ENCODE measurements around the gene ZNF320. TPM values are rescaled to one million over a fixed set of nuclear protein-coding genes. Genes with fewer than 3 reads are reported as not detected.
"Not testable (repeated sequence)": the region's sequence is repeated elsewhere in the genome, so short reads cannot be mapped to it uniquely, and the experiment has no call there.

The ZNF320 gene
- polyA plus RNA-seq (2012; ENCODE audit: insufficient read depth, insufficient read length, low read depth): 9.9 TPM

DNA sequence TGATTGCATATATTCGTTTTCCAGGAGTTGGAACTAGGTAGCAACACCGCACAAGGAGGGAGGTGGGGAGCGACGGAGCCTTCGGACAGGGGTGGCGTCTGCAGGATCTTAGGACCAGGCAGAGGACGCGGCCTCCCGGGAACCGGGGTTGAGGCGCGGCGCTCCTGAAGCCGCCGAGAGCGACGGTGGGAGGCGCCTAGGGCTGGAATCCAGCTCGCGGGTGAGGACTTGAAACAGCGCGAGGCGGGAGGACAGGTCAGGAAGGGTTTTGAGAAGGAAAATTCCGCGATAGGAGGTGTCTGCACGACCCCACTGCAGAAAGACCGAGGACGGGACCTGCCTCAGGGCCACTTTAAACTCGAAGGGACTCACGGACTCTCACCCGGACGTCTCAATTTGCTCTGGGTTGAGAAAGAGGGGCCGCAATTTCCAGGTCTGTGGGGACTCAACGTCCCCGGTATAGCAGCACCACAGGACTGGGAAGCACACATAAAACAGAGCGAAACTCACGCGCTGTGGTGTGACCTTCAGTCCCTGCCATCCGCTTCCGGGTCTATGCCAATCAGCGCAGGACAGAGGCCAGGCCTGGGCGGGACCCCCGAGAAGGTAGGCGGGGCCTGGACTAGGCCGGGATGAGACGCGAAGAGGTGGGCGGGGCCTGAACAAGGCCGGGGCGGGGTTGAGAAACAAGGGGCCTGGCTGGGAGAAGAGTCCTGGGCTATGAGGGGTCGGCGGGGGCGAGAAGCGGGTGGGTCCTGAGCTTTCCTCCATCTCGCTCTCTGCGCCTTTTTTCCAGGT lies at the start of gene ZNF320:
Gene ZNF320 (minus strand): TSS at position 498 of the 798 bp plus-strand sequence. CDS start 7,380 bp downstream, outside the sequence.
- Histone ChIP-seq H3K4me1 (no peaks in the 10 kb centered on the region), H3K4me3 (ENCODE audit: low read depth, low read length) (peak within 1 kb of the TSS; percentile 93), H3K36me3 (peaks cover 11% of the 10 kb centered on the region), H3K9me3 (no peaks in the 10 kb centered on the region), H3K27me3 (no peaks in the 10 kb centered on the region)
- DNase-seq: peak; percentile 97
- TF ChIP-seq, protein P1, sequence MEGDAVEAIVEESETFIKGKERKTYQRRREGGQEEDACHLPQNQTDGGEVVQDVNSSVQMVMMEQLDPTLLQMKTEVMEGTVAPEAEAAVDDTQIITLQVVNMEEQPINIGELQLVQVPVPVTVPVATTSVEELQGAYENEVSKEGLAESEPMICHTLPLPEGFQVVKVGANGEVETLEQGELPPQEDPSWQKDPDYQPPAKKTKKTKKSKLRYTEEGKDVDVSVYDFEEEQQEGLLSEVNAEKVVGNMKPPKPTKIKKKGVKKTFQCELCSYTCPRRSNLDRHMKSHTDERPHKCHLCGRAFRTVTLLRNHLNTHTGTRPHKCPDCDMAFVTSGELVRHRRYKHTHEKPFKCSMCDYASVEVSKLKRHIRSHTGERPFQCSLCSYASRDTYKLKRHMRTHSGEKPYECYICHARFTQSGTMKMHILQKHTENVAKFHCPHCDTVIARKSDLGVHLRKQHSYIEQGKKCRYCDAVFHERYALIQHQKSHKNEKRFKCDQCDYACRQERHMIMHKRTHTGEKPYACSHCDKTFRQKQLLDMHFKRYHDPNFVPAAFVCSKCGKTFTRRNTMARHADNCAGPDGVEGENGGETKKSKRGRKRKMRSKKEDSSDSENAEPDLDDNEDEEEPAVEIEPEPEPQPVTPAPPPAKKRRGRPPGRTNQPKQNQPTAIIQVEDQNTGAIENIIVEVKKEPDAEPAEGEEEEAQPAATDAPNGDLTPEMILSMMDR (IDR thresholded peaks at IDR 0.05; ENCODE audit: low read depth, low read length): no peak

DNA sequence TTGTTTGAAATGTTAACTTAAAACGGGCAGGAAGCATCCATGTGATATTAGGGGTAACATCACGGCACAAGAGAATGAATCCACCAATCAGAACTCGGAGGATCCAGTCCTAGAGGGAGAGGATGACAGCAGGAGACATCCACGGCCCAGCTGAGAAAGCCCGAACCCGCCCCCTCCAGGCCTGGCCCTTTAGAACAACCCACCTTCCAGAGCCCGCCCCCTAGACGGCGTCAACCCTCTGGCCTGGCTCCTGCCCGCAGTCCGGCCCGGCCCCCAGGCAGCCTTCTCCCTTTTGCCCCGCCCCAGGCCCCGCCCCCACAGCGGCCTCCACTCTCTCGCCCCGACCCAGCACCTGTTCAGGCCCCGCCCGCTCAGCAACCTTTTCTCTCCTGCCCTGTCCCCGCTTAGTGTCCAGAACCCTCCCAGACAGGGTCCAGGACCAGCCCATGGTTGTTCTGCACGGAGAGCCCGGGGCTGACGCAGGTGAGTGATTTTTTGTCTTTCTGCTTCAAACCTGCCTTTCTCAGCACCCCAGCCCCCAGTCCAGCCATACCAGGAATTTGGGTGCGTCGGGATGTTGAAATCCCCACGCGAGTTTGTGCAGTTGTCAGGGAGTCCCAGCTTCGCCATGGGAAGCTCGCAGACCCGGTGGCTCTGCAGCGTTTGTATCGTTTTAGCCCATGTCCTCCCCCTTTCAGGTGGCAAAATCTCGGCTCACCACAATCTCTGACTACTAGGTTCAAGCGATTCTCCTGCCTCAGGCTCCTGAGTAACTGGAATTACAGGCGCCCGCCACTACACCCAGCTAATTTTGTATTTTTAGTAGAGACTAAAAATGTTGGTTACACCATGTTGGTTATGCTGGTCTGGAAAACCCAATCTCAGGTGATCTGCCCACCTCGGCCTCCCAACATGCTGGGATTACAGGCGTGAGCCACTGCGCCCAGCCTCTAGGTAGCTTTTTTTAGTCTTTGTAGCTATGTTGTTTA lies 49.2 kb upstream of the ZNF320 start:
- Histone ChIP-seq H3K4me3 (ENCODE audit: low read depth, low read length) (no peak overlapping the region), H3K36me3 (peaks cover 6% of the 10 kb centered on the region; the same call in 1 of the 2 replicates), H3K9me3 (peaks cover 5% of the 10 kb centered on the region), H3K4me1 (no peaks in the 10 kb centered on the region), H3K27me3 (no peaks in the 10 kb centered on the region)
- DNase-seq: peak; percentile 24
- TF ChIP-seq, protein P1 (IDR thresholded peaks at IDR 0.05; ENCODE audit: low read depth, low read length): no peak

DNA sequence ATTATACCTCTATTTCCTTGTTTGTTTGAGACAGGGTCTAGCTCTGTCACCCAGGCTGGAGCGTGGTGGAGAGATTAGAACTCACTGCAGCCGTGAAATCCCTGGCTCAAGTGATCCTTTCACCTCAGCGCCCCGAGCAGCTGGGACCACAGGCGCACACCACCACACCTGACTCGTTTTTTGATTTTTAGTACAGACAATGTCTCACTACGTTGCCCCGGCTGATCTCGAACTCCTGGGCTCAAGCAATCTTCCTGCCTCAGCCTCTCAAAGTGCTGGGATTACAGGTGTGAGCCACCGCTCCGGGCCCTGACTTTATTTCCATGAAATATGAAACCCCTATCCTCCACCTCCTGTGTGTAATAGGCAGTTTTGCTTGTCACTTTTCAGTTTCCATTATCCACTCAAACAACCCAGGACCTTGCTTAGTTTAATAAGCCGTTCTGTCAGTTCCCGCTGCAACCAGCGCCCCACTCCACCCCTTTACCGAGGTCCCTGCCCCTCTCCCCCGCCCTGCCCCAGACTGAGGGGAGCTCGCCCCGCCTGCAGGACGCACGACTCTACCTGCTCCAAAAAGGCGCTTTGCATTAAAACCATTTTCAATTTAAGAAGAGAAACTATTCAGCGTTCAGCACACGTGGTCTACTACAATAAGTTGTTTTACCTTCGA lies 48.4 kb upstream of the ZNF320 start:
- TF ChIP-seq, protein P1 (IDR thresholded peaks at IDR 0.05; ENCODE audit: low read depth, low read length): no peak
- Histone ChIP-seq H3K9me3 (peaks cover 5% of the 10 kb centered on the region), H3K4me1 (no peaks in the 10 kb centered on the region), H3K4me3 (ENCODE audit: low read depth, low read length) (no peak overlapping the region), H3K27me3 (no peaks in the 10 kb centered on the region), H3K36me3 (no peaks in the 10 kb centered on the region; the same call in 1 of the 2 replicates)
- DNase-seq: no peak

DNA sequence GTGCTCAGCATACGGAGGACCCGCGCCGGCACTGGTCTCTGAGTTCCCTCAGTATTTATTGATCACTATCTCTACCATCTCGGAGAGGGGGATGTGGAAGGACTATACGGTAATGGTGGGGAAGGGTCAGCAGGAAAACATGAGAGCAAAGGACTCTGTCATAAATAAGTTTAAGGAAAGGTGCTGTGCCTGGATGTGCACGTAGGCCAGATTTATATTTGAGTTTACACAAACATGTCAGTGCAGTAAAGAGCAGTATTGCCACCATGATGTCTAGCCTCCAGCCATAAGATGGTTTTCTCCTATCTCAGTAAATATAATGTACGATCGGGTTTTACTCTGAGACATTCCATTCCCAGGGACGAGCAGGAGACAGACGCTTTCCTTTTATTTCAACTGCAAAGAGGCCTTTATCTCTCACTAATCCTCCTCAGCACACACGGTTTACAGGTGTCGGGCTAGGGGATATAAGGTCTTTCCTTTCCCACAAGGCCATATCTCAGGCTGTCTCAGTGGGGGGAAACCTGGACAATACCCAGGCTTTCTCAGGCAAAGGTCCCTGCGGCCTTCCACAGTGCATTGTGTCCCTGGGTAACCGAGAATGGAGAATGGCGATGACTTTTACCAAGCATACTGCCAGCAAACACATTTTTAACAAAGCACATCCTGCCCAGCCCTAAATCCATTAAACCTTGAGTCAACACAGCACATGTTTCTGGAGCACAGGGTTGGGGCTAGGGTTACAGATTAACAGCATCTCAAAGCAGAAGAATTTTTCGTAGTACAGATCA lies 47.5 kb upstream of the ZNF320 start:
- not testable (repeated sequence) for H3K4me3 ChIP-seq (ENCODE audit: low read depth, low read length); H3K4me1 ChIP-seq; H3K27me3 ChIP-seq; H3K9me3 ChIP-seq; DNase-seq; H3K36me3 ChIP-seq

DNA sequence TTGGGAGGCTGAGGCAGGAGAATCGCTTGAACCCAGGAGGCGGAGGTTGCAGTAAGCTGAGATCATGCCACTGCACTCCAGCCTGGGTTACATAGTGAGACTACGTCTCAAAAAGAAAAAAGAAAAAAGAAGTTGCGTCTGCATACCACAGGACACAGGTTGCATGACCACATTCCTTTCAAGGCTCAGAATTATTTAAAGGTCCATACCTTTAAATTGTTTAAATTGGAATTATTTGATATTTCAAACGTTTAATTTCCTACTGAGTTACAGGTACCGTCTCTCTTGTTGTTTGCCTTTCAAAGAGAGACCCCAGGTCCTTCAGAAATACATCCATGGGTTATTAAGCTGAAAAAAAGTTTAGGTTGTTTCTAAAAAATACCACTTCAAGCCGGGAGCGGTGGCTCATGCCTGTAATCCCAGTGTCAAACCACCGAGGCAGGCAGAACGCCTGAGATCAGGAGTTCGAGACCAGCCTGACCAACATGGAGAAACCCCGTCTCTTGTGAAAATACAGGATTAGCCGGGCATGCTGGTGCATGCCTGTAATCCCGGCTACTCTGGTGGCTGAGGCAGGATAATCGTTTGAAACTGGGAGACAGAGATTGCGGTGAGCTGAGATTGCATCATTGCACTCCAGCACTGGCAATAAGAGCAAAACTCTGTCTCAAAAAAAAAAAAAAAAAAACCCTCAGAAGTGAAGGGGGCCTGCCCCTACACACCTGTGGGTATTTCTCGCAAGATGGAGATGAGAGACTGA lies 46.6 kb upstream of the ZNF320 start:
- Histone ChIP-seq H3K4me3 (ENCODE audit: low read depth, low read length) (no peak overlapping the region), H3K36me3 (no peaks in the 10 kb centered on the region), H3K9me3 (peaks cover 2% of the 10 kb centered on the region; the same call in 1 of the 2 replicates), H3K4me1 (no peaks in the 10 kb centered on the region), H3K27me3 (no peaks in the 10 kb centered on the region)
- DNase-seq: no peak
- TF ChIP-seq, protein P1 (IDR thresholded peaks at IDR 0.05; ENCODE audit: low read depth, low read length): no peak

Measured in BE2C (cell line).